ENCODE results near the gene SCGB1A1.

The SCGB1A1 gene

DNA sequence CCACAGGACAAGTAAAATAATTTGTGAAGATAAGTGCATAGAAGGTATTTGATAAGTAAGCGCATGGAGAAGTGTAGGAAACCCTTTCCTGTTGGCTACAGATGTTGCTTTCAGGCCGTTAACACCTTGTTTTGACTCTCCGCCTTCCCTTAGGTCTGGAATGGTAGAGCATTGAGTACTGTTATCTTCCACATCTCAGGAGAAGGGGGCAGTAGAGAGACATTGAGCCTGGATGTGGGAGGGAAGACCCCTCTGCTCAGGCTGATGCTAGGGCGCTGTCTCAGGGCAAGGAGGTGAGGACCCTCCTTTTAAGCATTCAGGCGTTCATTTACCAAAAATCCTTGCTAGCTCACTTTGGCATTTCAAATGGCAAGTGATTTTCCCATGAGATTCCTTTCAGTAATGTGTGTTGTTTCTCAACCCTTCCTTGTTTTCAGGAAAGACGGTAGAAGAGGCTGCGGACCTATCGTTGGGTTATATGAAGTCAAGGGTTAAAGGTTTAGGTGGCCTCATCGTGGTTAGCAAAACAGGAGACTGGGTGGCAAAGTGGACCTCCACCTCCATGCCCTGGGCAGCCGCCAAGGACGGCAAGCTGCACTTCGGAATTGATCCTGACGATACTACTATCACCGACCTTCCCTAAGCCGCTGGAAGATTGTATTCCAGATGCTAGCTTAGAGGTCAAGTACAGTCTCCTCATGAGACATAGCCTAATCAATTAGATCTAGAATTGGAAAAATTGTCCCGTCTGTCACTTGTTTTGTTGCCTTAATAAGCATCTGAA lies 27.0 kb upstream of the SCGB1A1 start:
- Histone ChIP-seq H2AFZ (ENCODE audit: low read length) (no peak overlapping the region), H3F3A (ENCODE audit: insufficient read depth, low read length) (no peaks in the 10 kb centered on the region), H3K27me3 (ENCODE audit: insufficient read depth, low read length) (peaks cover 6% of the 10 kb centered on the region; the same call in 1 of the 2 replicates), H3K4me2 (ENCODE audit: low read length) (no peak overlapping the region), H4K20me1 (ENCODE audit: insufficient read depth, low read length) (no peaks in the 10 kb centered on the region), H3K79me2 (ENCODE audit: insufficient read depth, low read length) (no peaks in the 10 kb centered on the region), H3K9ac (ENCODE audit: low read length) (no peak overlapping the region), H3K4me1 (ENCODE audit: insufficient read depth, low read length, severe bottlenecking) (no peaks in the 10 kb centered on the region), H3K36me3 (ENCODE audit: insufficient read depth, low read length) (no peaks in the 10 kb centered on the region), H3K9me2 (ENCODE audit: low read depth, low read length) (no peaks in the 10 kb centered on the region), H3K27ac (ENCODE audit: low read depth, low read length, poor library complexity, severe bottlenecking) (no peak overlapping the region), H3K4me3 (ENCODE audit: low read depth, low read length, poor library complexity, severe bottlenecking) (no peak overlapping the region), H3K9me3 (ENCODE audit: low read length) (no peaks in the 10 kb centered on the region)
- TF ChIP-seq EZH2 (IDR thresholded peaks at IDR 0.05; ENCODE audit: borderline replicate concordance, low read length), result no peak
- TF ChIP-seq, protein P1, sequence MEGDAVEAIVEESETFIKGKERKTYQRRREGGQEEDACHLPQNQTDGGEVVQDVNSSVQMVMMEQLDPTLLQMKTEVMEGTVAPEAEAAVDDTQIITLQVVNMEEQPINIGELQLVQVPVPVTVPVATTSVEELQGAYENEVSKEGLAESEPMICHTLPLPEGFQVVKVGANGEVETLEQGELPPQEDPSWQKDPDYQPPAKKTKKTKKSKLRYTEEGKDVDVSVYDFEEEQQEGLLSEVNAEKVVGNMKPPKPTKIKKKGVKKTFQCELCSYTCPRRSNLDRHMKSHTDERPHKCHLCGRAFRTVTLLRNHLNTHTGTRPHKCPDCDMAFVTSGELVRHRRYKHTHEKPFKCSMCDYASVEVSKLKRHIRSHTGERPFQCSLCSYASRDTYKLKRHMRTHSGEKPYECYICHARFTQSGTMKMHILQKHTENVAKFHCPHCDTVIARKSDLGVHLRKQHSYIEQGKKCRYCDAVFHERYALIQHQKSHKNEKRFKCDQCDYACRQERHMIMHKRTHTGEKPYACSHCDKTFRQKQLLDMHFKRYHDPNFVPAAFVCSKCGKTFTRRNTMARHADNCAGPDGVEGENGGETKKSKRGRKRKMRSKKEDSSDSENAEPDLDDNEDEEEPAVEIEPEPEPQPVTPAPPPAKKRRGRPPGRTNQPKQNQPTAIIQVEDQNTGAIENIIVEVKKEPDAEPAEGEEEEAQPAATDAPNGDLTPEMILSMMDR (IDR thresholded peaks at IDR 0.05; ENCODE audit: low read length), result no peak

DNA sequence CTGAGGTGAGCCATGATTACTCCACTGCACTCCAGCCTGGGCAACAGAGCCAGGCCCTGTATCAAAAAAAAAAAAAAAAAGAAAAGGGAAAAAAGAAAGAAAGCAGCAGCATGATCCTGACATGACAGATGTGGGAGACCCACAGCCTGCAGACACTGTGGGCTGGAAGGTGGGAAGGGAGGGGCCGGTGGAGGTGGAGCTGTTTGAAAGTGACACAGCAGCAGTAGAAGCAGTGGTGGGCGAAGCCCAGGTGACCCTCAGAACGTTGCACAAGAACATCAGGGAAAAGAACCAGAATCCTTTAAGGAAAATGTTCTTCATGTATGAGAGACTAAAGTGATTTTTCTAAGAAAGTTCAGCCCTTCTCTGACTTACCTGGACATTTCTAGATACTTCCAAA lies 26.3 kb upstream of the SCGB1A1 start:
- H3K4me2 ChIP-seq (ENCODE audit: low read length), result no peak overlapping the region
- H3K4me3 ChIP-seq (ENCODE audit: low read depth, low read length, poor library complexity, severe bottlenecking), result no peak overlapping the region
- no peak overlapping the region for H3K9ac ChIP-seq (ENCODE audit: low read length)
- H3K79me2 ChIP-seq (ENCODE audit: insufficient read depth, low read length), result no peaks in the 10 kb centered on the region
- H3K9me3 ChIP-seq (ENCODE audit: low read length), result no peaks in the 10 kb centered on the region
- H3K27ac ChIP-seq (ENCODE audit: low read depth, low read length, poor library complexity, severe bottlenecking), result no peak overlapping the region
- no peaks in the 10 kb centered on the region for H3K9me2 ChIP-seq (ENCODE audit: low read depth, low read length)
- TF ChIP-seq, protein P1 (IDR thresholded peaks at IDR 0.05; ENCODE audit: low read length), result no peak
- no peak for TF ChIP-seq EZH2 (IDR thresholded peaks at IDR 0.05; ENCODE audit: borderline replicate concordance, low read length)
- H2AFZ ChIP-seq (ENCODE audit: low read length), result no peak overlapping the region
- no peaks in the 10 kb centered on the region for H3K4me1 ChIP-seq (ENCODE audit: insufficient read depth, low read length, severe bottlenecking)
- no peaks in the 10 kb centered on the region for H3F3A ChIP-seq (ENCODE audit: insufficient read depth, low read length)
- H4K20me1 ChIP-seq (ENCODE audit: insufficient read depth, low read length), result no peaks in the 10 kb centered on the region
- H3K36me3 ChIP-seq (ENCODE audit: insufficient read depth, low read length), result no peaks in the 10 kb centered on the region
- peaks cover 6% of the 10 kb centered on the region; the same call in 1 of the 2 replicates for H3K27me3 ChIP-seq (ENCODE audit: insufficient read depth, low read length)

DNA sequence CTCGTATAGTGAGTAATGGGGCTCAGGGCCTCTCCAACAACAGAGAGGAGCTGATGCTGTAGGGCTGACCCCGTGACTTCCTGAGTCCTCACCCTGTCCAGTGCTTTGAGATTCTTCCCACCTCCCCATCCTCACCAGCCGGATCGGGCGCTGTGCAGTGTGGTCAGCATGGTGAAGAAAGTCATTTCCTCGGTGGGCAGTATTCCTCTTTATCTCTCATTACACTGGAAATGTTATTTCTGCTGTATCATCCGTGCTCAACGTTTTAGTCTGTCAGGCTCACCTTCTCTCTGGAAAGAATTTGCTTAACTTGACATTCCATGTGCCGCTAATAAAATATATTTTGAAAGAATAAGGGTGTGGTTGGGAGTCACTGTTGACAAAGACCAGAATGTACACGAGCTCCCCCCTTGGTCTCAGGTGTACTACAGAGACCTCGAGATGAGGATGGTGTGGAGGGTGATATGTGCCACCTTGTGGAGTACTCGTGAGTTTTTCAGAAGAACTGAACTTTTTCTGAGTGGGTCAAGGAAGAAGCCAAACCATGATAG lies 25.7 kb upstream of the SCGB1A1 start:
- Histone ChIP-seq H3K27me3 (ENCODE audit: insufficient read depth, low read length) (peaks cover 6% of the 10 kb centered on the region; the same call in 1 of the 2 replicates), H3K9me3 (ENCODE audit: low read length) (no peaks in the 10 kb centered on the region), H3K4me3 (ENCODE audit: low read depth, low read length, poor library complexity, severe bottlenecking) (no peak overlapping the region), H3K9me2 (ENCODE audit: low read depth, low read length) (no peaks in the 10 kb centered on the region), H2AFZ (ENCODE audit: low read length) (no peak overlapping the region), H3K9ac (ENCODE audit: low read length) (no peak overlapping the region), H4K20me1 (ENCODE audit: insufficient read depth, low read length) (no peaks in the 10 kb centered on the region), H3F3A (ENCODE audit: insufficient read depth, low read length) (no peaks in the 10 kb centered on the region), H3K36me3 (ENCODE audit: insufficient read depth, low read length) (no peaks in the 10 kb centered on the region), H3K79me2 (ENCODE audit: insufficient read depth, low read length) (no peaks in the 10 kb centered on the region), H3K4me1 (ENCODE audit: insufficient read depth, low read length, severe bottlenecking) (no peaks in the 10 kb centered on the region), H3K4me2 (ENCODE audit: low read length) (no peak overlapping the region), H3K27ac (ENCODE audit: low read depth, low read length, poor library complexity, severe bottlenecking) (no peak overlapping the region)
- TF ChIP-seq, protein P1 (IDR thresholded peaks at IDR 0.05; ENCODE audit: low read length), result peak; percentile 67
- no peak for TF ChIP-seq EZH2 (IDR thresholded peaks at IDR 0.05; ENCODE audit: borderline replicate concordance, low read length)
